Nephron progenitor cell (in vitro differentiated cells): ENCODE results near the gene LRIF1.

ENCODE experiments used
- DNase-seq: peaks from one replicate; pipeline ENCODE4 v3.0.0; 2021
- H3K27ac Mint-ChIP-seq: 2 replicates; pipeline ENCODE4 v1.8.0; 2021; ENCODE audit warnings: mild to moderate bottlenecking, moderate library complexity, mixed read lengths
- H3K27me3 Mint-ChIP-seq: 2 replicates; pipeline ENCODE4 v1.8.0; 2021; ENCODE audit warnings: mild to moderate bottlenecking, low read depth, mixed read lengths; ENCODE audit not compliant: poor library complexity
- H3K36me3 Mint-ChIP-seq: 2 replicates; pipeline ENCODE4 v1.8.0; 2021; ENCODE audit warnings: low read depth, mixed read lengths
- H3K4me1 Mint-ChIP-seq: 2 replicates; pipeline ENCODE4 v1.8.0; 2021; ENCODE audit warnings: mixed read lengths
- H3K4me3 Mint-ChIP-seq: 2 replicates; pipeline ENCODE4 v1.8.0; 2021; ENCODE audit warnings: mild to moderate bottlenecking, moderate library complexity, mixed read lengths
- H3K9me3 Mint-ChIP-seq: 2 replicates; pipeline ENCODE4 v1.8.0; 2021; ENCODE audit warnings: mild to moderate bottlenecking, moderate library complexity, mixed read lengths
- CTCF ChIP-seq: fragments of 200-600 bp; sonication (generic); IDR thresholded peaks from 2 replicates; pipeline ENCODE4 v1.5.0; 2021; ENCODE audit warnings: antibody characterized with exemption

Gene LRIF1

GRCh38 chr1:110921953-110922352 is 41.8 kb downstream of the LRIF1 start:
- no peak for TF ChIP-seq CTCF
- H3K4me3 Mint-ChIP-seq = no peak overlapping the region
- H3K27me3 Mint-ChIP-seq = peaks cover 4% of the 10 kb centered on the region
- no peak overlapping the region for H3K27ac Mint-ChIP-seq
- H3K9me3 Mint-ChIP-seq = peaks cover 13% of the 10 kb centered on the region
- H3K36me3 Mint-ChIP-seq = no peaks in the 10 kb centered on the region
- no peaks in the 10 kb centered on the region for H3K4me1 Mint-ChIP-seq
- DNase-seq = no peak

- H3K36me3 Mint-ChIP-seq = no peaks in the 10 kb centered on the region
Measured at GRCh38 chr1:110918016-110918415, 45.7 kb downstream of the LRIF1 start.

GRCh38 chr1:110916669-110917306 is 46.9 kb downstream of the LRIF1 start:
- Mint-ChIP-seq H3K36me3 (no peaks in the 10 kb centered on the region), H3K27me3 (peaks cover 4% of the 10 kb centered on the region), H3K4me3 (no peak overlapping the region), H3K9me3 (peaks cover 17% of the 10 kb centered on the region), H3K27ac (no peak overlapping the region), H3K4me1 (no peaks in the 10 kb centered on the region)
- TF ChIP-seq CTCF = no peak
- no peak for DNase-seq

More at GRCh38 chr1:110918016-110918415, 45.7 kb downstream of the LRIF1 start:
- H3K27me3 Mint-ChIP-seq = peaks cover 4% of the 10 kb centered on the region
- H3K4me3 Mint-ChIP-seq = no peak overlapping the region
- no peak for DNase-seq
- H3K9me3 Mint-ChIP-seq = peaks cover 17% of the 10 kb centered on the region
- H3K4me1 Mint-ChIP-seq = no peaks in the 10 kb centered on the region
- TF ChIP-seq CTCF = no peak
- no peak overlapping the region for H3K27ac Mint-ChIP-seq

GRCh38 chr1:110916274-110916668 is 47.5 kb downstream of the LRIF1 start:
- Mint-ChIP-seq H3K9me3 (peaks cover 19% of the 10 kb centered on the region), H3K4me3 (no peak overlapping the region), H3K36me3 (no peaks in the 10 kb centered on the region), H3K4me1 (no peaks in the 10 kb centered on the region), H3K27me3 (peaks cover 4% of the 10 kb centered on the region), H3K27ac (no peak overlapping the region)
- no peak for TF ChIP-seq CTCF
- DNase-seq = no peak

GRCh38 chr1:110915804-110916203 is 47.9 kb downstream of the LRIF1 start:
- DNase-seq = no peak
- Mint-ChIP-seq H3K9me3 (peaks cover 19% of the 10 kb centered on the region), H3K27me3 (peaks cover 4% of the 10 kb centered on the region), H3K27ac (no peak overlapping the region), H3K36me3 (no peaks in the 10 kb centered on the region), H3K4me1 (no peaks in the 10 kb centered on the region), H3K4me3 (no peak overlapping the region)
- TF ChIP-seq CTCF = no peak

GRCh38 chr1:110914676-110915075 is 49.0 kb downstream of the LRIF1 start:
- peaks cover 19% of the 10 kb centered on the region for H3K9me3 Mint-ChIP-seq
- no peaks in the 10 kb centered on the region for H3K27me3 Mint-ChIP-seq
- H3K36me3 Mint-ChIP-seq = no peaks in the 10 kb centered on the region
- H3K4me3 Mint-ChIP-seq = no peak overlapping the region
- no peak for DNase-seq
- H3K27ac Mint-ChIP-seq = no peak overlapping the region
- no peak for TF ChIP-seq CTCF
- no peaks in the 10 kb centered on the region for H3K4me1 Mint-ChIP-seq
